HS-27A (cell line): ENCODE results near the gene SLC7A11.
"Not testable (repeated sequence)": the region's sequence is repeated elsewhere in the genome, so short reads cannot be mapped to it uniquely, and the experiment has no call there.

Experiments used
- DNase-seq: peaks from one replicate; pipeline ENCODE4 v3.0.0-alpha.2; 2012; ENCODE audit warnings: low read depth, missing footprints

The SLC7A11 gene

GRCh38 chr4:138242834-138243156, 646 bp upstream of the SLC7A11 start:
- DNase-seq, result no peak

GRCh38 chr4:138241281-138242075, 671 bp downstream of the SLC7A11 start:
- DNase-seq, result no peak

GRCh38 chr4:138239491-138239890, 2.7 kb downstream of the SLC7A11 start:
- DNase-seq, result no peak

GRCh38 chr4:138238521-138239292, 3.4 kb downstream of the SLC7A11 start:
- DNase-seq, result no peak

- DNase-seq, result not testable (repeated sequence)
Measured at GRCh38 chr4:138237132-138237531, 5.0 kb downstream of the SLC7A11 start.

GRCh38 chr4:138236037-138236436, 6.1 kb downstream of the SLC7A11 start:
- no peak for DNase-seq

- no peak for DNase-seq
Measured at GRCh38 chr4:138235419-138235952, 6.7 kb downstream of the SLC7A11 start.

GRCh38 chr4:138234248-138234647, 7.9 kb downstream of the SLC7A11 start:
- DNase-seq, result no peak

- DNase-seq, result no peak
Measured at GRCh38 chr4:138233313-138234034, 8.7 kb downstream of the SLC7A11 start.

GRCh38 chr4:138232364-138232763, 9.8 kb downstream of the SLC7A11 start:
- DNase-seq, result no peak

GRCh38 chr4:138230048-138230447, 12.1 kb downstream of the SLC7A11 start:
- DNase-seq, result no peak

- DNase-seq, result no peak
Measured at GRCh38 chr4:138229160-138229559, 13.0 kb downstream of the SLC7A11 start.

- no peak for DNase-seq
Measured at GRCh38 chr4:138226351-138226750, 15.8 kb downstream of the SLC7A11 start.

- no peak for DNase-seq
Measured at GRCh38 chr4:138225477-138225876, 16.7 kb downstream of the SLC7A11 start.

- DNase-seq, result no peak
Measured at GRCh38 chr4:138224614-138225013, 17.5 kb downstream of the SLC7A11 start.

- DNase-seq, result no peak
Measured at GRCh38 chr4:138223231-138223910, 18.8 kb downstream of the SLC7A11 start.

- DNase-seq, result no peak
Measured at GRCh38 chr4:138222046-138222445, 20.1 kb downstream of the SLC7A11 start.

- DNase-seq, result no peak
Measured at GRCh38 chr4:138218976-138219375, 23.2 kb downstream of the SLC7A11 start.

- no peak for DNase-seq
Measured at GRCh38 chr4:138217567-138217966, 24.6 kb downstream of the SLC7A11 start.

GRCh38 chr4:138216272-138216867, 25.8 kb downstream of the SLC7A11 start:
- no peak for DNase-seq

- DNase-seq, result not testable (repeated sequence)
Measured at GRCh38 chr4:138210576-138210975, 31.6 kb downstream of the SLC7A11 start.

GRCh38 chr4:138209094-138209493, 33.1 kb downstream of the SLC7A11 start:
- no peak for DNase-seq
